Rectal smooth muscle tissue (tissue), 1 donor: ENCODE measurements around the gene PSMD9.

Experiments used
- H3K27ac ChIP-seq: one replicate; pipeline ENCODE4 v1.7.0; 2013; ENCODE audit warnings: low read depth, low read length, inconsistent platforms
- H3K27me3 ChIP-seq: one replicate; pipeline ENCODE4 v1.7.0; 2013; ENCODE audit warnings: low read length; ENCODE audit not compliant: control insufficient read depth, insufficient read depth
- H3K36me3 ChIP-seq: one replicate; pipeline ENCODE4 v1.7.0; 2013; ENCODE audit warnings: low read length; ENCODE audit not compliant: control insufficient read depth, insufficient read depth
- H3K4me1 ChIP-seq: one replicate; pipeline ENCODE4 v1.7.0; 2013; ENCODE audit warnings: low read length; ENCODE audit not compliant: control insufficient read depth, insufficient read depth
- H3K4me3 ChIP-seq: one replicate; pipeline ENCODE4 v1.7.0; 2013; ENCODE audit warnings: low read length
- H3K9ac ChIP-seq: one replicate; pipeline ENCODE4 v1.7.0; 2013; ENCODE audit warnings: low read length

PSMD9 gene

GRCh38 chr12:121932914-121933521, 44.4 kb downstream of the PSMD9 start:
- Histone ChIP-seq H3K36me3 (no peaks in the 10 kb centered on the region), H3K4me1 (no peaks in the 10 kb centered on the region), H3K27ac (no peak overlapping the region)

GRCh38 chr12:121933522-121934308, 45.1 kb downstream of the PSMD9 start:
- Histone ChIP-seq H3K4me1 (no peaks in the 10 kb centered on the region), H3K27me3 (no peaks in the 10 kb centered on the region), H3K4me3 (no peak overlapping the region), H3K36me3 (no peaks in the 10 kb centered on the region), H3K9ac (no peak overlapping the region), H3K27ac (no peak overlapping the region)

More at GRCh38 chr12:121932914-121933521, 44.4 kb downstream of the PSMD9 start:
- Histone ChIP-seq H3K4me3 (no peak overlapping the region), H3K27me3 (no peaks in the 10 kb centered on the region), H3K9ac (no peak overlapping the region)

GRCh38 chr12:121934309-121934664, 45.7 kb downstream of the PSMD9 start:
- Histone ChIP-seq H3K36me3 (no peaks in the 10 kb centered on the region), H3K4me3 (no peak overlapping the region), H3K9ac (no peak overlapping the region), H3K27me3 (no peaks in the 10 kb centered on the region), H3K27ac (no peak overlapping the region), H3K4me1 (no peaks in the 10 kb centered on the region)

GRCh38 chr12:121937654-121938053, 49.1 kb downstream of the PSMD9 start:
- Histone ChIP-seq H3K27ac (no peak overlapping the region), H3K4me3 (no peak overlapping the region), H3K27me3 (no peaks in the 10 kb centered on the region), H3K36me3 (no peaks in the 10 kb centered on the region), H3K9ac (no peak overlapping the region), H3K4me1 (no peaks in the 10 kb centered on the region)

GRCh38 chr12:121939186-121939585, 50.6 kb downstream of the PSMD9 start:
- Histone ChIP-seq H3K9ac (no peak overlapping the region), H3K27me3 (no peaks in the 10 kb centered on the region), H3K4me1 (no peaks in the 10 kb centered on the region), H3K36me3 (no peaks in the 10 kb centered on the region), H3K27ac (no peak overlapping the region), H3K4me3 (no peak overlapping the region)

GRCh38 chr12:121939992-121940766, 51.6 kb downstream of the PSMD9 start:
- Histone ChIP-seq H3K36me3 (no peaks in the 10 kb centered on the region), H3K27me3 (no peaks in the 10 kb centered on the region), H3K4me1 (no peaks in the 10 kb centered on the region), H3K27ac (no peak overlapping the region), H3K9ac (no peak overlapping the region), H3K4me3 (no peak overlapping the region)

- Histone ChIP-seq H3K36me3 (no peaks in the 10 kb centered on the region), H3K4me1 (no peaks in the 10 kb centered on the region), H3K27ac (no peak overlapping the region), H3K27me3 (no peaks in the 10 kb centered on the region), H3K9ac (no peak overlapping the region), H3K4me3 (no peak overlapping the region)
These were observed 53.6 kb downstream of the PSMD9 start for GRCh38 chr12:121942145-121942718.

GRCh38 chr12:121943926-121944325, 55.3 kb downstream of the PSMD9 start:
- Histone ChIP-seq H3K27ac (no peak overlapping the region), H3K9ac (no peak overlapping the region), H3K27me3 (no peaks in the 10 kb centered on the region), H3K4me1 (no peaks in the 10 kb centered on the region), H3K4me3 (no peak overlapping the region), H3K36me3 (no peaks in the 10 kb centered on the region)

- no peaks in the 10 kb centered on the region for H3K27me3 ChIP-seq
- no peak overlapping the region for H3K27ac ChIP-seq
- H3K4me1 ChIP-seq: no peaks in the 10 kb centered on the region
- no peak overlapping the region for H3K9ac ChIP-seq
- H3K4me3 ChIP-seq: no peak overlapping the region
- no peaks in the 10 kb centered on the region for H3K36me3 ChIP-seq
These were observed 57.9 kb downstream of the PSMD9 start for GRCh38 chr12:121946313-121947025.

GRCh38 chr12:121947981-121948380, 59.4 kb downstream of the PSMD9 start:
- Histone ChIP-seq H3K4me1 (no peaks in the 10 kb centered on the region), H3K9ac (no peak overlapping the region), H3K27ac (no peak overlapping the region), H3K36me3 (no peaks in the 10 kb centered on the region), H3K4me3 (no peak overlapping the region), H3K27me3 (no peaks in the 10 kb centered on the region)

- no peaks in the 10 kb centered on the region for H3K27me3 ChIP-seq
- no peak overlapping the region for H3K9ac ChIP-seq
- no peaks in the 10 kb centered on the region for H3K4me1 ChIP-seq
- no peaks in the 10 kb centered on the region for H3K36me3 ChIP-seq
- no peak overlapping the region for H3K27ac ChIP-seq
- no peak overlapping the region for H3K4me3 ChIP-seq
These were observed 61.2 kb downstream of the PSMD9 start for GRCh38 chr12:121949648-121950397.
